Stomach (tissue), 9 donors: ENCODE measurements around the gene PCDHA9. TPM values are rescaled to one million over a fixed set of nuclear protein-coding genes. Genes with fewer than 3 reads are reported as not detected.

Source experiments
- DNase-seq, 2 donors: peaks; one replicate each; pipeline versions ENCODE4 v3.0.0 to v3.0.0-alpha.2; 2013 to 2019
- H3K27ac ChIP-seq, 5 donors: fragments of 200-600 bp in 4 of 5; sonication (generic) in 4 of 5; one replicate each; pipeline ENCODE4 v1.5.1; 2013 to 2019; ENCODE audit warnings: mild to moderate bottlenecking in 1 of 5, moderate library complexity in 1 of 5
- H3K27me3 ChIP-seq, 3 donors: fragments of 200-600 bp; sonication (generic); one replicate each; pipeline ENCODE4 v1.5.1; 2017 to 2019; ENCODE audit warnings: mixed run types in 1 of 3
- H3K36me3 ChIP-seq, 4 donors: fragments of 200-600 bp; sonication (generic); 1 replicate in 3 of 4; 2 replicates in 1 of 4; pipeline ENCODE4 v1.5.1; 2016 to 2019
- H3K4me1 ChIP-seq, 4 donors: fragments of 200-600 bp; sonication (generic); one replicate each; pipeline ENCODE4 v1.5.1; 2016 to 2019
- H3K4me3 ChIP-seq, 4 donors: fragments of 200-600 bp; sonication (generic) in 3 of 4; one replicate each; pipeline ENCODE4 v1.5.1; 2016 to 2019; ENCODE audit warnings: mild to moderate bottlenecking in 1 of 4
- H3K9me3 ChIP-seq, 4 donors: fragments of 200-600 bp; sonication (generic); one replicate each; pipeline ENCODE4 v1.5.1; 2016 to 2019
- CTCF ChIP-seq, 7 experiments: fragments of 450-650 bp in 4 of 7; fragments of 200-600 bp in 3 of 7; sonication (generic) in 3 of 7; IDR thresholded peaks; one replicate each; pipeline ENCODE4 v1.5.1; 2016 to 2019; ENCODE audit warnings: antibody characterized with exemption in 7 of 7, control low read depth in 2 of 7, mild to moderate bottlenecking in 1 of 7
- EP300 ChIP-seq: sonication (generic); formaldehyde crosslinking; IDR thresholded peaks from one replicate; pipeline ENCODE4 v1.6.1; 2017; ENCODE audit warnings: antibody characterized with exemption
- POLR2A ChIP-seq, 4 donors: fragments of 450-650 bp; IDR thresholded peaks; one replicate each; pipeline ENCODE4 v1.6.1; 2016; ENCODE audit warnings: antibody characterized with exemption in 4 of 4, control low read depth in 2 of 4, mild to moderate bottlenecking in 1 of 4, moderate library complexity in 1 of 4
- POLR2AphosphoS5 ChIP-seq, 3 donors: sonication (generic); formaldehyde crosslinking; IDR thresholded peaks; one replicate each; pipeline ENCODE4 v1.6.1; 2016; ENCODE audit warnings: antibody characterized with exemption in 3 of 3
- WGBS, 5 donors: extraction: QIAGEN DNeasy Blood & Tissue Kit in 3 of 5; methylation state at CpG; one replicate each; pipeline versions ENCODE4 v1.1.5 to v1.1.7; 2013 to 2018; 5-methylcytosine and 5-hydroxymethylcytosine counted together
- intact Hi-C: fragments of 100-400 bp; cut with DNase I; formaldehyde crosslinking; loops from one replicate; pipeline ENCODE4 v1.15.1; 2023; ENCODE audit warnings: low total_unique reads
- polyA plus RNA-seq, 3 donors: library from polyadenylated mRNA; stranded (reverse); fragments of 200-250 nt; gene quantifications; one replicate each; pipeline ENCODE4 v1.2.3, GENCODE V29; 2013
- total RNA-seq, 5 donors: library from RNA; depleted of rRNA; stranded (reverse); fragments of >200 nt; gene quantifications; one replicate each; pipeline versions ENCODE4 v1.1.0 to v1.2.3, GENCODE V29; 2014 to 2016
- donor health status: healthy with polysubstance abuse.
- donor health status: Bipolar disorder and iron deficiency.
- donor health status: healthy.

PCDHA9 gene
- total and polyA plus RNA-seq, 8 donors: 0.03 to 3.3 (median 0.59) TPM; not detected in 4

GRCh38 chr5:140855772-140856674, 7.8 kb downstream of the PCDHA9 start, which contains the start of gene PCDHA10:
Gene PCDHA10, plus strand, starts transcription at chr5:140855897. Its CDS starts 152 bp downstream, at chr5:140856049.
- intact Hi-C loops: no loop called here
- peak in 1 of 2 donors; percentile 14 for DNase-seq
- no peaks in the 10 kb centered on the region for H3K4me1 ChIP-seq
- WGBS, 5 donors: 23 to 31% (median 24%) methylated on average over 36 to 44 of the region's 44 CpGs; no CpG with 5 or more reads in 1 of the 5 donors
- H3K36me3 ChIP-seq: no peaks in the 10 kb centered on the region
- peaks cover 0 to 52% (median 0%) of the 10 kb centered on the region in 3 donors for H3K27me3 ChIP-seq
- peaks cover 9 to 61% (median 52%) of the 10 kb centered on the region in 4 donors for H3K9me3 ChIP-seq
- peak within 1 kb of the TSS in 2 of 4 donors; percentile 1 to 18 for H3K4me3 ChIP-seq
- TF ChIP-seq POLR2AphosphoS5 (IDR thresholded peaks at IDR 0.05): no peak
- TF ChIP-seq EP300: no peak
- no peak for TF ChIP-seq CTCF (IDR thresholded peaks at IDR 0.05)
- TF ChIP-seq POLR2A (IDR thresholded peaks at IDR 0.05): no peak
- no peak within 1 kb of the TSS for H3K27ac ChIP-seq

- TF ChIP-seq CTCF (IDR thresholded peaks at IDR 0.05): no peak
- no peak for TF ChIP-seq EP300
- TF ChIP-seq POLR2A (IDR thresholded peaks at IDR 0.05): no peak
- no peak for TF ChIP-seq POLR2AphosphoS5 (IDR thresholded peaks at IDR 0.05)
- peaks cover 0 to 60% (median 4%) of the 10 kb centered on the region in 3 donors for H3K27me3 ChIP-seq
- no peak overlapping the region for H3K27ac ChIP-seq
- 56 to 63% (median 60%) methylated on average over 64 to 94 of the region's 94 CpGs; no CpG with 5 or more reads in 1 of the 5 donors for WGBS, 5 donors
- no peaks in the 10 kb centered on the region for H3K36me3 ChIP-seq
- no peaks in the 10 kb centered on the region for H3K4me1 ChIP-seq
- peaks cover 16 to 72% (median 62%) of the 10 kb centered on the region in 4 donors for H3K9me3 ChIP-seq
- intact Hi-C loops: no loop called here
- H3K4me3 ChIP-seq: no peak overlapping the region
- DNase-seq: no peak
These were observed 9.2 kb downstream of the PCDHA9 start for GRCh38 chr5:140857177-140857986.

- intact Hi-C loops: no loop called here
- DNase-seq: no peak
- WGBS, 5 donors: 58 to 74% (median 65%) methylated on average over 11 to 22 of the region's 22 CpGs; no CpG with 5 or more reads in 2 of the 5 donors
- no peaks in the 10 kb centered on the region for H3K36me3 ChIP-seq
- H3K4me3 ChIP-seq: no peak overlapping the region
- no peak overlapping the region for H3K27ac ChIP-seq
- peaks cover 0 to 60% (median 4%) of the 10 kb centered on the region in 3 donors for H3K27me3 ChIP-seq
- no peaks in the 10 kb centered on the region for H3K4me1 ChIP-seq
- H3K9me3 ChIP-seq: peaks cover 21 to 72% (median 64%) of the 10 kb centered on the region in 4 donors
- no peak for TF ChIP-seq POLR2A (IDR thresholded peaks at IDR 0.05)
- no peak for TF ChIP-seq CTCF (IDR thresholded peaks at IDR 0.05)
- no peak for TF ChIP-seq POLR2AphosphoS5 (IDR thresholded peaks at IDR 0.05)
- TF ChIP-seq EP300: no peak
These were observed 9.7 kb downstream of the PCDHA9 start for GRCh38 chr5:140857987-140858240.
